Measurements from ENCODE around the gene FUZ. TPM values are rescaled to one million over a fixed set of nuclear protein-coding genes. Genes with fewer than 3 reads are reported as not detected.

The FUZ gene
- total and polyA plus RNA-seq, 12 donors = 7.6 to 72.5 (median 45.7) TPM

- no peak for TF ChIP-seq POLR2A (IDR thresholded peaks at IDR 0.05)
- TF ChIP-seq, protein P1, sequence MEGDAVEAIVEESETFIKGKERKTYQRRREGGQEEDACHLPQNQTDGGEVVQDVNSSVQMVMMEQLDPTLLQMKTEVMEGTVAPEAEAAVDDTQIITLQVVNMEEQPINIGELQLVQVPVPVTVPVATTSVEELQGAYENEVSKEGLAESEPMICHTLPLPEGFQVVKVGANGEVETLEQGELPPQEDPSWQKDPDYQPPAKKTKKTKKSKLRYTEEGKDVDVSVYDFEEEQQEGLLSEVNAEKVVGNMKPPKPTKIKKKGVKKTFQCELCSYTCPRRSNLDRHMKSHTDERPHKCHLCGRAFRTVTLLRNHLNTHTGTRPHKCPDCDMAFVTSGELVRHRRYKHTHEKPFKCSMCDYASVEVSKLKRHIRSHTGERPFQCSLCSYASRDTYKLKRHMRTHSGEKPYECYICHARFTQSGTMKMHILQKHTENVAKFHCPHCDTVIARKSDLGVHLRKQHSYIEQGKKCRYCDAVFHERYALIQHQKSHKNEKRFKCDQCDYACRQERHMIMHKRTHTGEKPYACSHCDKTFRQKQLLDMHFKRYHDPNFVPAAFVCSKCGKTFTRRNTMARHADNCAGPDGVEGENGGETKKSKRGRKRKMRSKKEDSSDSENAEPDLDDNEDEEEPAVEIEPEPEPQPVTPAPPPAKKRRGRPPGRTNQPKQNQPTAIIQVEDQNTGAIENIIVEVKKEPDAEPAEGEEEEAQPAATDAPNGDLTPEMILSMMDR (IDR thresholded peaks at IDR 0.05) = no peak
- 82 to 87% (median 83%) methylated on average over 9 to 12 of the region's 12 CpGs for WGBS, 4 donors
These were observed 42.2 kb upstream of the FUZ start for GRCh38 chr19:49855277-49855675.

GRCh38 chr19:49854378-49855263 is 41.5 kb upstream of the FUZ start:
- no peak for TF ChIP-seq POLR2A (IDR thresholded peaks at IDR 0.05)
- TF ChIP-seq, protein P1 (IDR thresholded peaks at IDR 0.05) = no peak
- WGBS, 4 donors = 79 to 91% (median 85%) methylated on average over 13 to 39 of the region's 39 CpGs
- peaks cover 0 to 47% of the 10 kb centered on the region in 2 donors for H3K36me3 ChIP-seq (replicated peaks in 1 of 2)
- peak in 4 of 7 donors; percentile 39 to 68 (median 50) for DNase-seq
- H3K4me3 ChIP-seq = no peak overlapping the region
- H3K4me1 ChIP-seq (replicated peaks in 1 of 2) = peaks cover 25 to 59% of the 10 kb centered on the region in 2 donors
- intact Hi-C loops (cut with DNase I) = no loop called here
- no peaks in the 10 kb centered on the region for H3K27me3 ChIP-seq
- H3K27ac ChIP-seq = peak overlapping the region in 2 of 5 donors; percentile 94 to 99
- H3K9me3 ChIP-seq (replicated peaks in 1 of 3) = no peaks in the 10 kb centered on the region

More at GRCh38 chr19:49855277-49855675, 42.2 kb upstream of the FUZ start:
- no peaks in the 10 kb centered on the region for H3K9me3 ChIP-seq (replicated peaks in 1 of 3)
- H3K27ac ChIP-seq = peak overlapping the region in 3 of 5 donors; percentile 23 to 94 (median 42)
- DNase-seq = peak in 1 of 7 donors; percentile 32
- H3K4me1 ChIP-seq (replicated peaks in 1 of 2) = peaks cover 29 to 65% of the 10 kb centered on the region in 2 donors
- intact Hi-C loops (cut with DNase I) = no loop called here
- H3K27me3 ChIP-seq = no peaks in the 10 kb centered on the region
- no peak overlapping the region for H3K4me3 ChIP-seq
- H3K36me3 ChIP-seq (replicated peaks in 1 of 2) = peaks cover 0 to 52% of the 10 kb centered on the region in 2 donors

GRCh38 chr19:49853852-49854377 is 40.8 kb upstream of the FUZ start:
- TF ChIP-seq, protein P1 (IDR thresholded peaks at IDR 0.05) = no peak
- TF ChIP-seq POLR2A (IDR thresholded peaks at IDR 0.05) = no peak
- H3K27ac ChIP-seq = peak overlapping the region in 2 of 5 donors; percentile 26 to 99
- WGBS, 4 donors = 78 to 85% (median 81%) methylated on average over 8 to 10 of the region's 10 CpGs

DNA sequence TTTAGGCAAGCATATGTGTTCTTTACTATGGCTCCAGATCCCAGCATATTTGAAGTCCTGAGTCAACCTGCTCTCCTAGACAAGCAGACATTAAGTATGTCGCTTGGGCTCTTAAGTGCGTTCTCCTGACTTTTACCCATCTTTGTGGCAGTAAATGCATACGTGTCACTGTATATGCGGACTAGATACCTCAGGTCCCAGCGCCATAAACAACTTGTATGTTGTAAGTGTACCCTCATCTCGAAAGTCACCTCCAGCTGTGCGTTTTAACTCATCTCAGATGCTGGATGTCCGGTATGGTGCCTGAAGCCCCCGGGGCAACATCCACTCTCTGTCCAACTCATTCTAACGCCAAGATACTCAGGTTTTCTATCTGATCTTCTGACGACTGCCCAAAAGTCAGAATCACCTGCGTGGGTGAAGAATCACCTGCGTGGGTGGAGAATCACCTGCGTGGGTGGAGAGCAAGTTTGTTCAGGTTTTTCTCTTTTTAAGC is 39.6 kb upstream of the FUZ start:
- intact Hi-C loops (cut with DNase I) = no loop called here
- Histone ChIP-seq H3K4me1 (replicated peaks in 1 of 2) (peaks cover 17 to 39% of the 10 kb centered on the region in 2 donors), H3K4me3 (peak overlapping the region in 1 of 4 donors; percentile 84), H3K27ac (peak overlapping the region in 1 of 5 donors; percentile 99), H3K36me3 (replicated peaks in 1 of 2) (peaks cover 0 to 31% of the 10 kb centered on the region in 2 donors), H3K9me3 (replicated peaks in 1 of 3) (no peaks in the 10 kb centered on the region), H3K27me3 (no peaks in the 10 kb centered on the region)
- WGBS, 4 donors = 55 to 60% (median 59%) methylated on average over 14 of the region's 14 CpGs
- TF ChIP-seq, protein P1 (IDR thresholded peaks at IDR 0.05) = no peak
- TF ChIP-seq POLR2A (IDR thresholded peaks at IDR 0.05) = no peak
- no peak for DNase-seq

More at GRCh38 chr19:49853852-49854377, 40.8 kb upstream of the FUZ start:
- H3K27me3 ChIP-seq = no peaks in the 10 kb centered on the region
- no peak overlapping the region for H3K4me3 ChIP-seq
- no peaks in the 10 kb centered on the region for H3K9me3 ChIP-seq (replicated peaks in 1 of 3)
- DNase-seq = peak in 1 of 7 donors; percentile 24
- H3K36me3 ChIP-seq (replicated peaks in 1 of 2) = peaks cover 0 to 43% of the 10 kb centered on the region in 2 donors
- peaks cover 25 to 51% of the 10 kb centered on the region in 2 donors for H3K4me1 ChIP-seq (replicated peaks in 1 of 2)
- intact Hi-C loops (cut with DNase I) = no loop called here
